NCI-H748 (cell line): ENCODE data around the gene PSMD1.

Experiments
- DNase-seq: peaks from one replicate; lab custom pipeline; 2025; ENCODE audit not compliant: unreplicated experiment; lab: John Stamatoyannopoulos, UW

Gene PSMD1

DNA sequence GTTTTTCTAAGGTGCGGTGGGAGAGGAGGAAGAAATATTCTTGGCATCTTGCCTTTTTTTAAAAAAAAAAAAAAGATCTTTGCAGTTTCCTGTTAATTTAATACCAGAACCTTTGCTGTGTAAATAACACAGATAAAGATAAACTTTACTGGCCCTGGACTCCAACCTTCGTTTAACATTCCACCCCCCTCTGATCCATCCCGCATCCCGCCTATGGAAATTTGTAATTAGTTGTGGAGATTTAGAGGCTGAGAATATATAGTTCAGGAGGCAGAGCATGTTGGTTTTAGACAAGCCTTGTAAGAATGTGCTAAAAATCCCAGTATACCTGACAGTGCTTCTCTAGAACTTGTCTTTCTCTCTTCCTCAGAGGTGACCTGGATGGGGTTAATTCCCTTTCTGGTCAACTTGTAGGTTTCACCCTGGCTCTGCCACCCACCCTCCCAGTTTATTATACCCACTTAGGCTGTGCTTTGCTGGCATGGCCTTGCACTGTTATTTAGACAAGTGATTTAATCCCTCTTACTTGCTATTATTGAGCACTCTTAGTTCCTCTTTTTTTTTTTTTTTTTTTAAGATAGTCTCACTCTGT is 22.3 kb upstream of the PSMD1 start:
- DNase-seq = no peak

DNA sequence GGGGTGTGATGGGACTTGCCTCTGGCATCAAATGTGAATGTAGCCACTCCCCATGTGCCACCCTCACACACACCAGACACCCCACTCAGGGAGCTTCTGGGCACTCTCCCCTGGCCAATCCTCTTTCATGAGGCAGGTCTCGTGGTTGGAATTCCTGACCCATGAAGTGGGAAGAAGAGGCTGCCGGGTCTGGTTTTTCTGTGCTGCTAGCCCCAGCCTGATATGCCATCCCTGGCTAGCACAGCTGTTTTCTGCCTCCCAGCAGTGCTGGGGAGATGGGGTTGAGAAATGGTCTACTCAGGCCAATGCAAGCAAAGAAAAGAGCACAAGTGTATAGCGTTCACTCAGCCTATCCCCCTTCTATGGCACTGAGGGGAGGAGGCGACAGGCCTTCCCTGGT is 20.5 kb upstream of the PSMD1 start:
- DNase-seq = no peak

DNA sequence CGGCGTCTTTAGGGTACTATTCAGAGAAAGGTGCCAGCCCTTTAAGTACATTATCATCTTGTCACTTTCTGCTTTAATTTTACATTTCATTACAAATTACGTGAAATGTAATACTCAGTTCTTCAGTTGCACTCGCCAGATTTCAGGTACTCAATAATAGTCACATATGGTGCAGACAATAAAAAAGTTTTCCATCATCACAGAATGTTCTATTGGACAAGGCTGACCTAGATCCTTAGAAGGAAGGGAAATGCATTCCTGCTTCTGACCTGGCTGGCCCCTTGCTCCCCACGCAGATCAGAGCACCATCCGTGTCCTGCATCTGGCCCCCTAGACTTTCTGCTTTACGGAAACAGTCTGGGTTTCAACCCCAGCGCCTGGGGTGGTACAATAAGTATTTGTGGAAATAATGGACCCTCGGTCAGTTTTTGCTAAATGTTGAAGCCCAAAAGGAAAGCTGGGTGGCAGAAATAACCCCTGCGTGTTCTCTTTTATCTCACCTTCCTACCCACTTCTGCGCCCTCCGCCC is 20.0 kb upstream of the PSMD1 start:
- DNase-seq = no peak

DNA sequence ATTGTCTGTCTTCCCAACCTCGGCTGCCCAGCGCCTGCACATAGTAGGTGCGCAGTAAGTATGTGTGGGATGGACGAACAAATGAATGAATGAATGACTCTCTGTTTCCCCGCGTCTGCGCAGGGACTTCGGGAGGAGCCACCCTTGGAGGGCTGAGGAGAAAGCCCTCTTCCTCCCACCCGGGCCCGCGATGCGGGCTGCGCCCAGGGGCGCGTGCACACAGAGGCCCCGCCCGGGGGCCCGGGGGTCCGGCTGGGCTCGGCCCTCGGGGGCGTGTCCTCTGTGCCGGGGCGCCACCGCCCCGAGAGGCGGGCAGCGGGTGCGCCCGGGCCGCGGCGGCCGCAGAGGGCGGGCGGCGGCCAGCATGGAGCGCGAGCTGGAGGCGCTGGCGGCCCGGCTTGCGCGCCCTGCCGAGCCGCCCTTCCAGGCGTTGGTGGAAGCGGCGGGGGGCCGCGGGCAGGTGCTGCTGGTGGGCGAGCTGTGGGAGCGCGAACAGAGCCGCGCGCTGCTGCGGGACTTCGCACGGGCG is 19.4 kb upstream of the PSMD1 start, which contains the start of gene C2orf72:
C2orf72 (plus strand) TSS at position 322 of the 529 bp plus-strand sequence; CDS start at position 365, 43 bp downstream.
- DNase-seq = peak; percentile 59

DNA sequence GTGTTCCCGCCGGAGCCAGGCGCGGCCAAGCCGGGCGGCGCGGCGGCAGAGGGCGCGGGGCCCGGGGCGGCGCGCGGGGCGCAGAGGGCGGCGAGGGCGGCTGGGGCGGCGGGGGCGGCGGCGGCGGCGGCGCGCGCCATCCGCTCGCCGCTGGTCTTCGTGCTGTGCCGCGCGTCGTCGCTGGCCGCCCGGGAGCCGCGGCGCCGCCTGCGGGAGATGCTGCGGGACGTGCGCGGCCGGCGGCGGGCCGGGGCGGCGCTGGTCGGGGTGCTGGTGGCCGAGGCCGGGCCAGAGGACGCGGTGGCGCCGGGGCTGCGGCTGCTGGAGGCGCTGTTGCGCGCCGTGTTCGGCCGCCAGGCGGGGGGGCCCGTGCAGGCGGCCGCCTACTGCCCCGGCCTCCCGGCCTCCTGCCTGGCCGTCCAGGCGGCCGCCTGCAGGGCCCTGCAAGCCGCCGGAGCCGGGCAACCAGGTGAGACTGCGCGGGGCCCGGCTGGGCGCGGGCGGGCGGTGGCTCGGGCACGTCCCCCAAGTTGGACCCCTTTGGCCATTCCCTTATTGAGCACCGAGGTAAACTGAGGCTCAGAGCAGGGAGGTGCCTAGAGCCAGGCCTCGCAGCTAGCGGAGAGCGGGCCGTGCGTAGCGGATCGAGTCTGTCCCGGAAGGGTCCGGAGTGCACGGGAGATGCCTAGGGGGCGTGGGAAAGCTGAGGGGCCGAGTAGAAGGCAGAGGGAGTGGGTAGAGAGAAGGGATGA is 18.8 kb upstream of the PSMD1 start:
- DNase-seq = peak; percentile 45

DNA sequence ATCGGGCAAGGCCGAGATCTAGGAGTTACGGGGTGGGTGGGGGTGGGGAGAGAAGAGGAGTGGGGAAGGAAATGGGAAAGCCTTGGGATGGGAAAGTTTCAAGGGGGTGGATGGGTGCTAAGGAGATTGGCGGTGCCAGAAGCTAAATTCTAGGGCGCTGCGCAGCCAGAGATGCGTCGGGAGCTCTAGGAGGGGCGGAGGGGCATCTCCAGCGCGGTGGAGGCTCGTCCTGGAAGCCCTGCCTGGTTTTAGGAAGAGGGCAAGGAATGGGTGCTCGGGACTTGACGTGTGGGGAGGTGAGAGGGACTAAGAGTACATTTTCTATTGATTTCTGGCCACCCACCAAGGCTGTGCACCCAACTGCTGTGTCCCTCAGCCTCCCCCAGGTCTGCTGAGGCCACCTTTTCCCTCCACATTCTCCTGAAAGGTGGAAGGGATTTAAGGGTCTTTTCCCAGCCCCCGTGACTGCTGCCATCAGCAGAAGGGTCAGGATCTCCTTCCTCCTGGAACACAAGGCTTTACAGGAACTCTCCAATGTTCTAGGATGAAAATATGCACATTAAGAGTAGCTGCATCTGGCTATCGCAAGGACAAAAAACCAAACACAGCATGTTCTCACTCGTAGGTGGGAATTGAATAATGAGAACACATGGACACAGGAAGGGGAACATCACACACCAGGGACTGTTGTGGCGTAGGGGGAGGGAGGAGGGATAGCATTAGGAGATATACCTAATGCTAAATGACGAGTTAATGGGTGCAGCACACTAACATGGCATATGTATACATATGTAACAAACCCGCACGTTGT is 18.0 kb upstream of the PSMD1 start:
- no peak for DNase-seq

DNA sequence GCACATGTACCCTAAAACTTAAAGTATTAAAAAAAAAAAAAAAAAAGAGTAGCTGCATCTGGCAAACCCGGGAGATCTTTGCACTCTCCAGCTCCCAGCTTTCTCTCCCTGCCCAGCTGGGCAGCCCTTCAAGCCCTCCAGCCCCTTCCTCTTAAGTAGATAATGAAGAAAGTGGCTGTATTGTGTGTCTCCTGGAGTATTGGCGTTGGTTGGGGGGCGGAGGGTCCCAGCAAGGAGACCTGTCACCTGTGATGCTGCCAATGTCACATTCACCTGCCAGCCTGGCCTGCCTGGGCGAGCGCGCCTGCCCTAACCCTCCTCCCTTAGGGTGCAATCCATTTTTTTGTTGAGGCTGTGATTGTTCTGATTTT is 17.4 kb upstream of the PSMD1 start:
- DNase-seq = no peak

DNA sequence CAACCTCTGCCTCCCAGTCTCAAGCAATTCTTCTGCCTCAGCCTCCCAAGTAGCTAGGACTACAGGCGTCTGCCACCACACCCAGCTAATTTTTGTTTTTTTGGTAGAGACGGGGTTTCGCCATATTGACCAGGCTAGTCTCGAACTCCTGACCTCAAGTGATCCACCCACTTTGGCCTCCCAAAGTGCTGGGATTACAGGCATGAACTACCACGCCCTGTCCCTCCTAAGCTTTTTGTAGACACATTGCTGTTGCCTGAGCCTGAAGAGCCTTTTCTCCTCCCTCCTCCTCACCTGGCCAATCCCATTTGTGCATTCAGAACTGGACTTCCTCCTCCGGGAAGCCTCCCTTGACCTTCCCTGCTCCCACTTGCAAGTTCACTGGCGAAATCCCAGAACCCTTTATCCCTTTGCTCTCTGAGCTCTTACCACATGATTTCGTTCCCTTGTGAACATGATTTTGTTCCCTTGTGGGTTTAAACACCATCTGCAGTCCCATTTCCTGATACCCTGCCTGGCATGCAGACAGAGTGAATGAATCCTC is 16.8 kb upstream of the PSMD1 start:
- DNase-seq = no peak

DNA sequence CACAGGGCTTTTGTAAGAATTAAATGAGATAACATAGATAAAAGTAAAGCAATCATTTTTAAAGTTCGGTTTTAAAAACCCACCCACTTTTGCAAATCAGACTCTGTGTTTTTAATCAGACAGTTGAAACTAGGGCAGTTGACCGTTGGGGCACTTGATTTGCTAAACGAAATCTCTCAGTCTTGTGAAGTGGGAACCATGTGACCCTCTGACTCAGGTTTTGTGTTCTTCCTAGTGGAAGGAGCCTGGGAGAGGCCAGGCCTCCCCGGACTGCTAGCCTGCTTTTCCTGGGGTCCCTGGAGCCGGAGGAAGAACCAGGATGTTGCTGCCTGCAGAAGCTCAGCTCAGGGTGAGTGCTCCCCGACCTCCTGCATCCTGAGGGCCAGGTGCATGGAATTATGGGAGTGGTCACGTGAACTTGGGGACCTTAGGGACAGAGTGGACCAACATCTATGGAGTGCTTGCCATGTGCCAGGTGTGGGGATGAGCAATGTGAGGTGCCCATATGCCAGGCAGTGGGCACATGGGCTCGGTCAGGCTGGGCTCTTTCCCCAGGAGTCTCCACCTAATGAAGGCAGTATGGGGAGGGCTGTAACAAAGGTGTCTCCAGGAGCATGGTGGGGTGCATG is 15.5 kb upstream of the PSMD1 start:
- no peak for DNase-seq

DNA sequence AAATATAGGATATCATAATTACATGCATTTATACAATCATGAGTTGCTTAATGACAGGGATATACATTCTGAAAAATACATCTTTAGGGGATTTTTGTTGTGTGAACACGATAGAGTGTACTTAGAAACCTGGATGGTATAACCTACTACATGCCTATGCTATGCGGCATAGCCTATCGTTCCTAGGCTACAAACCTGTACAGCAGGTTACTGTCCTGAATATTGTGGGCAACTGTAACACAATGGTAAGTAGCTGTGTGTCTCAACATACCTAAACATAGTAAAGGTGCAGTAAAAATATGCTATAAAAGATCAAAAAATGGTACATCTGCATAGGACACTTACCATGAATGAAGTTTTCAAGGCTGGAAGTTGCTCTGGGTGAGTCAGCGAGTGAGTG is 12.9 kb upstream of the PSMD1 start:
- no peak for DNase-seq

DNA sequence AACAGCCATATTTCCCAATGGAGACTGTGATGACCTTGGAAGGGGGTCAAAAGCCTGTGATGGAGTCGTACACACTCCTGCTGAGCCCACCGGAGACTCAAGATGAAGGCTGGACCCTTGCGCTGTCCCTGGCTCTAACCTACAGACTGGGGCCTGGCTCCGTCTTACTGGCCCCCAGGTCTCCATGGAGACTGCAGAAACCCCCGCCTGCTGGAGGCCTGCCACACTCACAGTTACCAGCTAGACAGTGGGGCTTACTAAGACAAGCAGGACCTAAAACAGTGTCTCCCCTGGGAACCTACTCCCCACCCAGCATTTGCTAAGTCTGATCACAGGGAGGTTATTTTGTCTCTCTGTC is 9.8 kb upstream of the PSMD1 start:
- no peak for DNase-seq

DNA sequence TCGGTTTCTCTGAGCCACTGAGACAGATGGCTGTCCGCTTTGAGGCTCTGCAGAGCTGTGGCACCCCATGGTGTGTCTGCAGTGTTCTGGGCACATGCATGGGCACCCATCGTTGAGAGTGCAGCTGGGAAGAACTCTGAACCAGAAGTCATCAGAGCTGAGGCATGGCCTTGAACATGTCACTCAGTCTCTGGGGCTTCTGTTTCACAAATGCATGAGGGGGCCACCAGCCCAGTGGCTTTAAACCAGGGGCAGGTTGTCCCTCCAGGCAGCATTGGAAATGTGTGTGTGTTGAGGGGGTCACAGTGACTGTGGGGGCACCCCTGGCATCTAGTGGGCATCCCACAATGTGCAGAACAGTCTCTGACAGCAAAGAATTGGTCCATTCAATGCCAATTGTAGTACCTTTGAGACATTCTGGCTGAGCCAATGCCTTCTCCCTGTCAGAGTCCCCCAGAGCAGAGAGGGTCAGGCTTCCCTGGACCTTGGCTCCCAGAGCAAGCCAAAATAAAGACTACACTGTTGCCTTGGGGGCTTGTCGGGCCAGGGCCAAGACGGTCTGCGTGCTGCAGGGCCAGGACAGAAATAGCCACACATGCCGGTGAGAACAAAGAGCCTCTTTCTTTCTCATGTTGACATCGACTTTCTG is 9.3 kb upstream of the PSMD1 start:
- no peak for DNase-seq

DNA sequence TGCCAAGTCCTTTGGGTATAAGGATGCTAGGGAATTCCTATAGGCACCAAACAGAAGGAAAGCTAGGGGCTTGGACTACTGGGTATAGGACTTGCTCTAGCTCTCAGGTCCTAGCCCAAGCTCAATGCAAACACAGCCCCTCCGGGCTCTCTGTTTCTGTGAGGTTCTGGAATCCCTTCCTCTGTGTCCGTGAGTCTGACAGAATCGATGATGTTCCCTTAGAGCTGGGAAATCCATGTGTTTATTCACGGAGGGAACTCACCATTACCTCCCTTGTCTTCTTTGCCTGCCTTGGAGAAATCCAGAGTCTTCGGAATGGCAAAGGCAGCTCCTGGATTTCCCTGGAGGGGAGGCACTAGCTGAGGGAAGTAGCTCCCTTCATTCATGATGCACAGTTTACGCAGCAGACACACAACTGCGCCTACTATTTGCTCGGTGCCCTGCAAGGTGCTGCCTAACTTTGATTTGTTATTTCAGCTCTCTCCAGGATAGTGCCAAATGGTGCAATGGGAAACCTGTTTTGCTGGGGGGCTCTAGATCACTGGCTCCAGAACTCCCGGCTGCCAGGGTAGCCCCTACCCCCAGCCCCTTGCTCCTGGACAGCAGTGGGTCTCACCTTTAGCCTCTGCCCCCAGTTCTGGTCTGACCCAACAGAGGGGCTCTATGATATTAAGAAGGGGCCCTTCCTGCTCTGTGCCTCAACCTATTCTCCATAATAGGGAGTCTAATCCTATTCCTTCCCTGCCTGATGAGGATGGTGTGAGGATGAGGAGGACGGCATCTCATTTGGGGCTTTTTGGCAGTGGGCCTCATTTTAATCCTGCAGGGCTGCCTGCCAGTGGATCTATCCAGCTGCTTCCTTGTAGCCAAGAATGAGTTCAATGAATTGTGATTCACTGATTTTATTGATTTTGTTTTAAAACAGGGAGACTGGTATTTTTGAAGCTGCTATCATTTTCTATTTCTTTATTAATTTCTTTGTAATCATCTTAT is 8.4 kb upstream of the PSMD1 start:
- no peak for DNase-seq

DNA sequence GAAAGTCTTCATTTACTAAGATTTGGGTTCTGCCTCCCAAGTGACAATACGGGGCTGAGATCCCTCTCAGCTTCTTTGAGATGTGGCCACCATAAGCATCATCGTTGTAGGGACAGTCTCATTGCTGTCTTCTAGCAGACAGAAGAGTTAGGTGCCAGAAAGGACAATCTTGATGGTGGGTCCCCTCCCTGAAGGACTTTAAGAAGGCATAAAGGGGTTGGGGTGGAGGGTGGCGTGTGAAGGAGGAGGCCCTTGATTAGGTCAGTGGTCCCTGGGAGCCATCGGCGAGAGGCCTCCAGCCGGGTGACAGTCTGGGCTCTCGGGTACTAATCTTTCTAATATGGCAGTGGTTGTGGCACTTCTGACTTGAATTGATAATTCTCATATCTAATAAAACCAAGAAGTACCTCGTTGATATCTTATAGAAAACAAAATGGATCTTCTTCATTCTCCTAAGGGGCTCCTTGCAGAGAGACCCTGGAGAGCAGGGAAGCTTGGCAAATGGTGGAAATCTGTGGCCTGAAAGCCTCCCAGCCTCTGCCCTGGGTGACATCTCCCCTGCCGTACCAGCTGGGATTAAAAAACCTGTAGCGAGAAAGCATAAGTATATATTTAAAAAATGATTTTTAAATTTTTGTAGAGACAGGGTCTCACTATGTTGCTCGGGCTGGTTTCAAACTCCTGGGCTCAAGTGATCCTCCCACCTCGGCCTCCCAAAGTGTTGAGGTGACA is 7.2 kb upstream of the PSMD1 start:
- no peak for DNase-seq

DNA sequence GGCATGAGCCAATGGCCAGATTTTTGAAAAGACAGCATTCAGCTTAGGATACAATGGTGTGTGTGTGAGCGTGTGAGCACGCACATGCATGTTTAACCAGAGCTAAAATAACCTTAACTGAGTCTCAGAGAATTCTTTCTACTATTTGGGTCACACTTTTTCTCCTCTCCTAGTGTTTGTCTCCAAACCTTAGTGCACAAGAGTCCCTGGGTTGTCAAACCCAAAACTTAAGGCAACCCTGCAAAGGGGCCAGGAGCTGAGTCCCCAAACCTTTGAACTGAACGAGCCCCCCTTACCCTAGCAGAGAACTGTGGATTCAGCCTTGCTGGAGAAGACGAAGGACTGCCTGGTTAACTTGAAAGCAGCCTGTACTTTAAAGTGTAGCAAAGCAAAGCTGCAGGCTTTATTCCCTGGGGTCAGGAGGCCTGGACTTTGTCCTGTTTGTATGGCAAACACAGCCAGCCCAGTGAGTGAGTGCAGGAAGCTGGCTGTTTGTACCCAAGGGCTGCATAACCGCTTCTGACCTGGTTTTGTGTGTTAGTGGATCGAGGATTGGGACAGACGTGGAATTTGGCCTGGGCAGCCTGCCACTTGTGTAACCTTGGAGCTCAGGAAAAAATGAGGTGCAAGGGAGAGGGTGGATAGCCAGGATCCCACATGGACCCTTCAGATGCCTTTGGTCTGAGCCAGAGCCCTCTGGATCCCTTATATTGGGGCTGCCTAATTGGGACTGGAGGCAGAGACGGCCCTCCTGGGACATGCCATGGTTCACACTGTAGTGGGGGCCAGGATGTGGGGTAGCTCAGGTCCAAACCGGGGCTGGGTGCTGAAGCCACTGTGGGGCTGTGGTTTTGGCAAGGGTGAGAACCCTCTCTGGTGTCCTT is 6.4 kb upstream of the PSMD1 start:
- DNase-seq = no peak

DNA sequence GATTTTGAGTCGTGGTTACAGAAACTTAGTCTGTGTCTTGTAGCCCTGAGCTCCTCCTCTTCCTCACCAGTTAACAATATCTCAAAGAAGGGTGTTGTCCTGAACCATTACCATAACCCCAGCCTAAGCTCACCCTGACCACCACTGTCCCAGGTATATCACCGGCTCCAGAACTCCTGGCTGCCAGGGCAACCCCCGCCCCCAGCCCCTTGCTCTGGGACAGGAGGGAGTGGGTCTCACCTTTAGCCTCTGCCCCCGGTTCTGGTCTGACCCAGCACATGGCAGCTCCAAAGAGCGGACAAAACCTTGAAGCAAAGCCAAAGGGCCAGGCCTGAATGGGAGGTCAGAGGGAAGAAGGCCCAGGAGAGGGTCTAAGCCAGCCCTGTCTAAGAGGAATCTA is 5.6 kb upstream of the PSMD1 start:
- no peak for DNase-seq
